HCT116 (cell line): ENCODE data around the gene TMEM130. TPM values are rescaled to one million over a fixed set of nuclear protein-coding genes. Genes with fewer than 3 reads are reported as not detected.

ENCODE experiments used
- ATAC-seq: fragments of 200-7000 bp; cut with Tn5 transposase; 2 replicates; pipeline ENCODE4 v1.9.1; 2020; ENCODE audit warnings: mild to moderate bottlenecking, moderate library complexity
- BruUV-seq: library from RNA; stranded (reverse); fragments of 400-500 nt; replicated peaks from 2 replicates; lab custom pipeline; 2021; lab: Mats Ljungman, UMichigan
- CTCF ChIA-PET: fragments of 300-600 bp; sonication (Branson Sonifier 250); formaldehyde crosslinking; loops from one replicate; lab custom pipeline; 2021; ENCODE audit warnings: antibody characterized with exemption; lab: Charles Lee
- POLR2A ChIA-PET: fragments of 300-600, 350-600 bp; sonication (Branson Sonifier 250); formaldehyde crosslinking; loops from one replicate; lab custom pipeline; 2021; ENCODE audit warnings: antibody characterized with exemption; lab: Charles Lee
- RAD21 ChIA-PET, 2 experiments: fragments of 300-600 bp; sonication (Branson Sonifier 250); formaldehyde crosslinking; loops; one replicate each; lab custom pipeline; 2023; ENCODE audit warnings: low total read pairs in 2 of 2; ENCODE audit not compliant: uncharacterized antibody in 2 of 2, unreplicated experiment in 2 of 2, low non-redundant PET in 1 of 2; lab: Charles Lee
- DNase-seq: peaks from one replicate; pipeline ENCODE4 v3.0.0-alpha.2; 2010; ENCODE audit warnings: low read depth, low spot score
- H2AFZ ChIP-seq: fragments of 200-600 bp; shearing (Covaris generic), sonication (generic); 2 replicates; pipeline ENCODE4 v1.6.1; 2017; ENCODE audit warnings: low read depth, mixed run types, mixed read lengths, antibody characterized with exemption, low read length; ENCODE audit not compliant: poor library complexity, severe bottlenecking
- H3K27ac ChIP-seq: 2 replicates; pipeline ENCODE4 v1.5.1; 2012; ENCODE audit warnings: low read depth, low read length
- H3K27me3 ChIP-seq: fragments of 200-600 bp; sonication (generic); 2 replicates; pipeline ENCODE4 v1.6.1; 2016; ENCODE audit warnings: mixed run types, low read length, mixed read lengths; ENCODE audit not compliant: insufficient read depth
- H3K36me3 ChIP-seq, 2 experiments: fragments of 200-500 bp in 1 of 2; fragments of 200-600 bp in 1 of 2; sonication (Bioruptor generic) in 1 of 2; sonication (generic) in 1 of 2; 2 replicates each; pipeline versions ENCODE4 v1.5.1 to v1.6.1; 2014 to 2016; ENCODE audit warnings: low read length in 2 of 2, inconsistent platforms in 1 of 2, mixed read lengths in 1 of 2, mixed run types in 1 of 2; ENCODE audit not compliant: insufficient read depth in 2 of 2, control insufficient read depth in 1 of 2
- H3K4me1 ChIP-seq, 2 experiments: fragments of 200-600 bp in 1 of 2; sonication (generic) in 1 of 2; 2 replicates each; pipeline versions ENCODE4 v1.5.1 to v1.6.1; 2012 to 2017; ENCODE audit warnings: low read length in 2 of 2, inconsistent platforms in 1 of 2, mild to moderate bottlenecking in 1 of 2, mixed read lengths in 1 of 2, mixed run types in 1 of 2, moderate library complexity in 1 of 2; ENCODE audit not compliant: insufficient read depth in 2 of 2, control insufficient read depth in 1 of 2
- H3K4me2 ChIP-seq: fragments of 200-600 bp; sonication (generic); 2 replicates; pipeline ENCODE4 v1.6.1; 2017; ENCODE audit warnings: mixed run types, low read length, mixed read lengths
- H3K4me3 ChIP-seq, 2 experiments: fragments of 200-600 bp in 1 of 2; sonication (generic) in 1 of 2; replicated peaks in 1 of 2; 2 replicates each; pipeline ENCODE4 v1.5.1; 2011 to 2016; ENCODE audit warnings: low read length in 2 of 2, control low read depth in 1 of 2, low read depth in 1 of 2, mild to moderate bottlenecking in 1 of 2, mixed read lengths in 1 of 2, mixed run types in 1 of 2
- H3K79me2 ChIP-seq: fragments of 200-600 bp; sonication (generic); 2 replicates; pipeline ENCODE4 v1.6.1; 2017; ENCODE audit warnings: mild to moderate bottlenecking, mixed run types, low read length, moderate library complexity, mixed read lengths; ENCODE audit not compliant: insufficient read depth
- H3K9ac ChIP-seq: fragments of 200-600 bp; sonication (generic); 2 replicates; pipeline ENCODE4 v1.6.1; 2016; ENCODE audit warnings: low read length, mixed read lengths
- H3K9me2 ChIP-seq: fragments of 200-600 bp; sonication (generic), shearing (Covaris generic); 2 replicates; pipeline ENCODE4 v1.6.1; 2017; ENCODE audit warnings: mixed run types, mild to moderate bottlenecking, moderate library complexity; ENCODE audit not compliant: insufficient read depth
- H3K9me3 ChIP-seq, 2 experiments: fragments of 200-500 bp in 1 of 2; fragments of 200-600 bp in 1 of 2; sonication (Bioruptor generic) in 1 of 2; sonication (generic) in 1 of 2; 2 replicates each; pipeline ENCODE4 v1.6.1; 2014 to 2017; ENCODE audit warnings: low read length in 2 of 2, mixed read lengths in 2 of 2, inconsistent platforms in 1 of 2, low read depth in 1 of 2, mild to moderate bottlenecking in 1 of 2, mixed run types in 1 of 2, moderate library complexity in 1 of 2; ENCODE audit not compliant: control insufficient read depth in 1 of 2, insufficient read depth in 1 of 2
- H4K20me1 ChIP-seq: fragments of 200-600 bp; sonication (generic), shearing (Covaris generic); 2 replicates; pipeline ENCODE4 v1.6.1; 2017; ENCODE audit warnings: mixed run types, mild to moderate bottlenecking, moderate library complexity; ENCODE audit not compliant: insufficient read depth
- ATF3 ChIP-seq: IDR thresholded peaks from 2 replicates; pipeline ENCODE4 v1.6.1; 2012
- CBX3 ChIP-seq: IDR thresholded peaks from 2 replicates; pipeline ENCODE4 v1.6.1; 2012; ENCODE audit warnings: low read depth
- CEBPB ChIP-seq: IDR thresholded peaks from 2 replicates; pipeline ENCODE4 v1.6.1; 2012; ENCODE audit warnings: low read depth
- EGR1 ChIP-seq: IDR thresholded peaks from 2 replicates; pipeline ENCODE4 v1.6.1; 2012; ENCODE audit warnings: low read depth
- ELF1 ChIP-seq: IDR thresholded peaks from 2 replicates; pipeline ENCODE4 v1.6.1; 2012; ENCODE audit warnings: low read depth, borderline replicate concordance
- EZH2 ChIP-seq: fragments of 200-600 bp; sonication (generic); IDR thresholded peaks from 2 replicates; pipeline ENCODE4 v1.6.1; 2017; ENCODE audit warnings: antibody characterized with exemption, mixed run types
- FOSL1 ChIP-seq: IDR thresholded peaks from 2 replicates; pipeline ENCODE4 v1.6.1; 2012; ENCODE audit warnings: low read depth
- MAX ChIP-seq: IDR thresholded peaks from 2 replicates; pipeline ENCODE4 v1.6.1; 2012
- POLR2A ChIP-seq: IDR thresholded peaks from 2 replicates; pipeline ENCODE4 v1.7.0; 2011; ENCODE audit warnings: borderline replicate concordance; ENCODE audit not compliant: insufficient read depth, insufficient read length; ENCODE audit errors: extremely low read depth
- REST ChIP-seq: IDR thresholded peaks from 2 replicates; pipeline ENCODE4 v1.6.1; 2012; ENCODE audit warnings: low read depth
- SIN3A ChIP-seq: IDR thresholded peaks from 2 replicates; pipeline ENCODE4 v1.6.1; 2012; ENCODE audit warnings: low read depth
- SP1 ChIP-seq: IDR thresholded peaks from 2 replicates; pipeline ENCODE4 v1.6.1; 2012; ENCODE audit warnings: low read depth
- TCF7L2 ChIP-seq: IDR thresholded peaks from 2 replicates; pipeline ENCODE4 v1.7.0; 2011; ENCODE audit warnings: borderline replicate concordance, inconsistent platforms; ENCODE audit not compliant: insufficient read depth, insufficient read length; ENCODE audit errors: extremely low read depth
- ZBTB33 ChIP-seq: IDR thresholded peaks from 2 replicates; pipeline ENCODE4 v1.6.1; 2011; ENCODE audit warnings: mild to moderate bottlenecking, low read length, moderate library complexity; ENCODE audit not compliant: insufficient replicate concordance; ENCODE audit errors: extremely low read depth
- ZFX ChIP-seq: fragments of 450-650 bp; IDR thresholded peaks from 2 replicates; pipeline ENCODE4 v1.6.1; 2017
- intact Hi-C: fragments of 100-400 bp; cut with micrococcal nuclease; formaldehyde crosslinking; loops from 2 replicates; pipeline ENCODE4 v1.10.0; 2022
- total RNA-seq: library from RNA; stranded (reverse); gene quantifications from one replicate; pipeline ENCODE4 v1.2.1, GENCODE V29; 2021; ENCODE audit not compliant: unreplicated experiment

TMEM130 gene
- total RNA-seq, 1 experiment from 2014 or later: not detected

- no TSS peak for BruUV-seq
- ATAC-seq (no peak), DNase-seq (no peak)
- ChIA-PET CTCF (no interaction called here), POLR2A (no interaction called here), RAD21 (no interaction called here)
- H3K27ac ChIP-seq: no peak overlapping the region
- intact Hi-C loops: no loop called here
- H3K27me3 ChIP-seq: no peaks in the 10 kb centered on the region
- H3K9me2 ChIP-seq: no peaks in the 10 kb centered on the region
- H3K36me3 ChIP-seq: no peaks in the 10 kb centered on the region
- H3K9me3 ChIP-seq: no peaks in the 10 kb centered on the region
- no peak overlapping the region for H2AFZ ChIP-seq
- H3K4me1 ChIP-seq: peaks cover 23 to 28% of the 10 kb centered on the region in 2 experiments
- no peaks in the 10 kb centered on the region for H4K20me1 ChIP-seq
- no peak overlapping the region for H3K9ac ChIP-seq
- H3K4me2 ChIP-seq: no peak overlapping the region
- no peaks in the 10 kb centered on the region for H3K79me2 ChIP-seq
- TF ChIP-seq SP1 (no peak), EZH2 (no peak), FOSL1 (no peak), REST (no peak), ZBTB33 (no peak), ZFX (no peak), ATF3 (no peak), SIN3A (no peak), MAX (no peak), CBX3 (no peak), POLR2A (no peak), ELF1 (no peak), EGR1 (no peak), CEBPB (no peak), TCF7L2 (no peak)
- no peak overlapping the region for H3K4me3 ChIP-seq
Observed at GRCh38 chr7:98866765-98867164, 3.0 kb downstream of the TMEM130 start.
